CD14-positive monocyte (primary cell): ENCODE results near the gene TIAM2. TPM values are rescaled to one million over a fixed set of nuclear protein-coding genes. Genes with fewer than 3 reads are reported as not detected.

Source experiments
- DNase-seq, 3 donors: peaks; one replicate each; pipeline ENCODE4 v3.0.0-alpha.2; 2011 to 2022
- H2AFZ ChIP-seq: 2 replicates; pipeline ENCODE4 v1.6.0; 2012; ENCODE audit warnings: mild to moderate bottlenecking, low read depth, low read length, inconsistent platforms; ENCODE audit not compliant: insufficient read depth, poor library complexity, severe bottlenecking
- H3K27ac ChIP-seq, 2 donors: 1 replicate in 1 of 2; 2 replicates in 1 of 2; pipeline ENCODE4 v1.5.1; 2012 to 2013; ENCODE audit warnings: low read length in 2 of 2, control low read depth in 1 of 2, inconsistent platforms in 1 of 2, low read depth in 1 of 2, mild to moderate bottlenecking in 1 of 2
- H3K27me3 ChIP-seq, 2 donors: one replicate each; pipeline versions ENCODE4 v1.6.0 to v1.6.1; 2011 to 2013; ENCODE audit warnings: low read length in 2 of 2; ENCODE audit not compliant: control insufficient read depth in 2 of 2, insufficient read depth in 2 of 2
- H3K36me3 ChIP-seq, 2 donors: replicated peaks in 1 of 2; 1 replicate in 1 of 2; 2 replicates in 1 of 2; pipeline versions ENCODE4 v1.5.1 to v1.6.1; 2012 to 2013; ENCODE audit warnings: low read length in 2 of 2, control low read depth in 1 of 2, inconsistent platforms in 1 of 2, mild to moderate bottlenecking in 1 of 2; ENCODE audit not compliant: insufficient read depth in 2 of 2, control insufficient read depth in 1 of 2
- H3K4me1 ChIP-seq, 2 donors: 1 replicate in 1 of 2; 2 replicates in 1 of 2; pipeline versions ENCODE4 v1.5.1 to v1.6.1; 2012 to 2013; ENCODE audit warnings: low read length in 2 of 2, control low read depth in 1 of 2, inconsistent platforms in 1 of 2, mild to moderate bottlenecking in 1 of 2, moderate library complexity in 1 of 2; ENCODE audit not compliant: insufficient read depth in 2 of 2, control insufficient read depth in 1 of 2
- H3K4me2 ChIP-seq: replicated peaks from 2 replicates; pipeline ENCODE3; 2012; ENCODE audit warnings: low read length, moderate library complexity, mild to moderate bottlenecking; ENCODE audit not compliant: poor library complexity, severe bottlenecking; ENCODE audit errors: extremely low read depth
- H3K4me3 ChIP-seq, 3 experiments: fragments of 200-600 bp in 1 of 3; sonication (generic) in 1 of 3; replicated peaks in 1 of 3; 1 replicate in 2 of 3; 2 replicates in 1 of 3; pipeline ENCODE4 v1.5.1; 2011 to 2013; ENCODE audit warnings: low read length in 3 of 3, mild to moderate bottlenecking in 3 of 3, control low read depth in 2 of 3, low read depth in 2 of 3, inconsistent platforms in 1 of 3, moderate library complexity in 1 of 3
- H3K79me2 ChIP-seq: 2 replicates; pipeline ENCODE4 v1.6.0; 2012; ENCODE audit warnings: mild to moderate bottlenecking, control low read depth, inconsistent platforms, low read length, moderate library complexity; ENCODE audit not compliant: insufficient read depth
- H3K9ac ChIP-seq: 2 replicates; pipeline ENCODE4 v1.6.0; 2017; ENCODE audit warnings: low read length, mild to moderate bottlenecking; ENCODE audit not compliant: insufficient read depth, poor library complexity, severe bottlenecking
- H3K9me3 ChIP-seq, 2 donors: replicated peaks in 1 of 2; 1 replicate in 1 of 2; 2 replicates in 1 of 2; pipeline versions ENCODE4 v1.5.1 to v1.6.1; 2012 to 2013; ENCODE audit warnings: low read length in 2 of 2, control low read depth in 1 of 2; ENCODE audit not compliant: control insufficient read depth in 1 of 2, insufficient read depth in 1 of 2
- H4K20me1 ChIP-seq: 2 replicates; pipeline ENCODE4 v1.6.0; 2012; ENCODE audit warnings: mild to moderate bottlenecking, low read length, control low read depth, moderate library complexity; ENCODE audit not compliant: insufficient read depth
- H3K27ac Mint-ChIP-seq, 7 donors: one replicate each; pipeline ENCODE4 v1.8.0; 2020; ENCODE audit warnings: mild to moderate bottlenecking in 7 of 7, mixed read lengths in 7 of 7, moderate library complexity in 6 of 7, inconsistent platforms in 2 of 7
- H3K27me3 Mint-ChIP-seq, 3 donors: one replicate each; pipeline ENCODE4 v1.8.0; 2021 to 2022; ENCODE audit warnings: low read depth in 3 of 3, mild to moderate bottlenecking in 3 of 3, mixed read lengths in 3 of 3, moderate library complexity in 3 of 3, inconsistent platforms in 1 of 3
- H3K36me3 Mint-ChIP-seq, 2 donors: one replicate each; pipeline ENCODE4 v1.8.0; 2020; ENCODE audit warnings: mixed read lengths in 2 of 2, inconsistent platforms in 1 of 2, mild to moderate bottlenecking in 1 of 2
- H3K4me1 Mint-ChIP-seq: one replicate; pipeline ENCODE4 v1.8.0; 2020; ENCODE audit warnings: mild to moderate bottlenecking, mixed read lengths
- H3K4me3 Mint-ChIP-seq, 2 donors: one replicate each; pipeline ENCODE4 v1.8.0; 2020; ENCODE audit warnings: mild to moderate bottlenecking in 2 of 2, mixed read lengths in 2 of 2, moderate library complexity in 1 of 2
- H3K9me3 Mint-ChIP-seq, 7 donors: one replicate each; pipeline ENCODE4 v1.8.0; 2020 to 2022; ENCODE audit warnings: mixed read lengths in 7 of 7, mild to moderate bottlenecking in 6 of 7, moderate library complexity in 6 of 7, inconsistent platforms in 2 of 7
- CTCF ChIP-seq: fragments of 200-600 bp; IDR thresholded peaks from one replicate; pipeline ENCODE4 v1.8.0; 2022; ENCODE audit warnings: antibody characterized with exemption, mild to moderate bottlenecking
- WGBS: methylation state at CpG from one replicate; pipeline ENCODE4 v1.1.5; 2013; ENCODE audit warnings: missing lambda C conversion rate; ENCODE audit not compliant: insufficient coverage; 5-methylcytosine and 5-hydroxymethylcytosine counted together
- intact Hi-C, 2 donors: fragments of 100-400 bp; cut with micrococcal nuclease; formaldehyde crosslinking; loops; one replicate each; pipeline versions ENCODE4 v1.15.0 to v1.15.1; 2023
- polyA plus RNA-seq, 3 donors: library from polyadenylated mRNA; depleted of rRNA in 1 of 3; unstranded in 2 of 3; stranded (reverse) in 1 of 3; fragments of 300-500 nt in 2 of 3; fragments of >200 nt in 1 of 3; fragmentation: Illumina TruSeq in 2 of 3; gene quantifications; 1 replicate in 2 of 3; 2 replicates in 1 of 3; pipeline ENCODE4 v1.2.3, GENCODE V29; 2012 to 2021

Gene TIAM2
- polyA plus RNA-seq, 3 donors, result 0.25 to 4.2 (median 0.67) TPM

- Mint-ChIP-seq H3K9me3 (peaks cover 0 to 9% (median 4%) of the 10 kb centered on the region in 7 donors), H3K4me1 (peaks cover 3% of the 10 kb centered on the region), H3K27ac (no peak overlapping the region), H3K4me3 (no peak overlapping the region), H3K27me3 (peaks cover 28 to 38% (median 35%) of the 10 kb centered on the region in 3 donors), H3K36me3 (no peaks in the 10 kb centered on the region)
- no peak overlapping the region for H3K4me2 ChIP-seq
- intact Hi-C loops, result no loop called here
- no peaks in the 10 kb centered on the region for H4K20me1 ChIP-seq
- H3K27ac ChIP-seq, result no peak overlapping the region
- no peak for DNase-seq
- no peak overlapping the region for H3K9ac ChIP-seq
- no peaks in the 10 kb centered on the region for H3K4me1 ChIP-seq
- H3K27me3 ChIP-seq, result peaks cover 20 to 28% of the 10 kb centered on the region in 2 donors
- no peak for TF ChIP-seq CTCF
- no peaks in the 10 kb centered on the region for H3K9me3 ChIP-seq
- no peak overlapping the region for H2AFZ ChIP-seq
- H3K36me3 ChIP-seq, result no peaks in the 10 kb centered on the region
- no peak overlapping the region for H3K4me3 ChIP-seq
- WGBS, result no CpG with 5 or more reads among the region's 2 CpGs
- no peaks in the 10 kb centered on the region for H3K79me2 ChIP-seq
These were observed 3.7 kb downstream of the TIAM2 start for GRCh38 chr6:154998855-154999254.

- Mint-ChIP-seq H3K36me3 (no peaks in the 10 kb centered on the region), H3K27ac (no peak overlapping the region), H3K27me3 (peaks cover 11 to 20% (median 16%) of the 10 kb centered on the region in 3 donors), H3K9me3 (no peaks in the 10 kb centered on the region), H3K4me3 (no peak overlapping the region), H3K4me1 (no peaks in the 10 kb centered on the region)
- no peak overlapping the region for H2AFZ ChIP-seq
- TF ChIP-seq CTCF, result no peak
- WGBS, result 85% methylated on average over 4 of the region's 5 CpGs
- H3K9ac ChIP-seq, result no peak overlapping the region
- H4K20me1 ChIP-seq, result no peaks in the 10 kb centered on the region
- no peaks in the 10 kb centered on the region for H3K79me2 ChIP-seq
- no peak overlapping the region for H3K27ac ChIP-seq
- intact Hi-C loops, result no loop called here
- no peaks in the 10 kb centered on the region for H3K36me3 ChIP-seq
- no peak overlapping the region for H3K4me3 ChIP-seq
- no peaks in the 10 kb centered on the region for H3K4me1 ChIP-seq
- H3K4me2 ChIP-seq, result no peak overlapping the region
- no peak for DNase-seq
- no peaks in the 10 kb centered on the region for H3K9me3 ChIP-seq
- peaks cover 9% of the 10 kb centered on the region in 2 donors for H3K27me3 ChIP-seq
These were observed 6.4 kb downstream of the TIAM2 start for GRCh38 chr6:155001482-155001881.
